GM21360 (cell line): ENCODE data around the gene GMPR.
"Not testable (repeated sequence)": the region's sequence is repeated elsewhere in the genome, so short reads cannot be mapped to it uniquely, and the experiment has no call there.

Experiments used
- ATAC-seq: cut with Tn5 transposase; IDR thresholded peaks from one replicate; pipeline ENCODE4 v1.9.1; 2021; ENCODE audit warnings: mild to moderate bottlenecking, moderate library complexity; ENCODE audit not compliant: unreplicated experiment

The GMPR gene

GRCh38 chr6:16244869-16245451 lies 6.6 kb downstream of the GMPR start:
- ATAC-seq, result no peak

- no peak for ATAC-seq
Observed at GRCh38 chr6:16248271-16248853, 10.0 kb downstream of the GMPR start.

- no peak for ATAC-seq
Observed at GRCh38 chr6:16249971-16250370, 11.6 kb downstream of the GMPR start.

GRCh38 chr6:16251706-16252105 lies 13.3 kb downstream of the GMPR start:
- ATAC-seq, result no peak

GRCh38 chr6:16252686-16253299 lies 14.4 kb downstream of the GMPR start:
- ATAC-seq, result no peak

DNA sequence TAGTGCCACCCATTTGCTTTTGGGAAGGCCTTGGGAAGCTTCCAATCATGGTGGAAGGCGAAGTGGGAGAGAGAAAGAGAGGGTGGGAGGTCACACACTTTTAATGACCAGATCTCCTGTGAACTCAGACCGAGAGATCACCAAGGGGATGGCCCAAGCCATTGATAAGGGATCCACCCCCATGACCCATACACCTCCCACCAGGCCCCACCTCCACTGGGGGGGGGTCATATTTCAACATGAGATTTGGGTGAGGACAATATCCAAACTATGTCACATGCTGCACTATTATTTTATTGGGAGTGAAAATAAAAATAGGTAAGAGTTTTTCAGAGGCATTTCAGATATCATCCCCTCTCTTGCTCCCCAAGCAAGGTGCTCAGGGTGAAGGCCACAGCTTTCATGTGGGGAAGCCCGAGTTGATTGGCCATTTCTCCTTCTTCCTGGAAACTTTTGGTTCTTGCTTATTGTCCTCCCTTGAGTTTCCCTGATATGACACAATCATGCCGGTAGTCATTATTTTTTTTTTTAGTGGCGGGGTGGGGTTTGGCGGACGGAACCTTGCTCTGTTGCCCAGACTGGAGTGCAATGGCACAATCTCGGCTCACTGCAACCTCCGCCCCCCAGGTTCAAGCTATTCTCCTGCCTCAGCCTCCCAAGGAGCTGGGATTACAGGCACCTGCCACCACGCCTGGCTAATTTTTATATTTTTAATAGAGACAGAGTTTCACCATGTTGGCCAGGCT lies 15.2 kb downstream of the GMPR start:
- ATAC-seq, result no peak

DNA sequence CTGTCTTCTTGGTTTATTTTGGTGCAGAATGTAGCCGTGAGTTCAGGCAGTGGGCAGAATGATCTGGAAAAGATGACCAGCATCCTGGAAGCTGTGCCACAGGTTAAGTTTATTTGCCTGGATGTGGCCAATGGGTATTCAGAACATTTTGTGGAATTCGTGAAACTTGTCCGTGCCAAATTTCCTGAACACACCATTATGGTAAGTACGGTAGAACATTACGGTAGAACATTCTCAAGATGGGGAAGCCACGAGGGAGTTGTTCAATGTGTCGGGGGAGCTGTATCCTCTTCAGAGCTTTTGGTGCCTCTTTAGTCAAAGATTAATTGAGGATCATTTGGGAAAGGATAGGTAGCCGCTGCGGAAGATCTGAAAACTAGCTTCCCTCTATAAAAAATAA lies 16.1 kb downstream of the GMPR start:
- ATAC-seq, result no peak

DNA sequence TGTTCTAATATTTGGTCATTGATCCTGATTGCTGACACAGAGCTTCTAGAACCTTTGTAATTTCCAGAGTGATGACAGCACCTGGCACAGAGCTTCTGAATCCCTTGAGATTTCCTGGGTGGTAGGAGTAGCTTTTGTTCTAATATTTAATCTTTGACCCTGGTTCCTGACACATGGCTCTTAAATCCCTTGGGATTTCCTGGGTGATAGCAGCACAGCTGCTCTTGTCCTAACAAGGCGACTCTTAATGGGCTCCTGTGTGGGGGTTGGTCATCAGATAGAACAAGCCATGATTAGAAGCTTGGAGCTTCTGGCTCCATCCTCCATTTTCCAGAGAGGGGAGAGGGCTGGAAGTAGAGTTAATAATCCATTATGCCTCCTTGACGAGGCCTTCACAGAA lies 18.4 kb downstream of the GMPR start:
- no peak for ATAC-seq

DNA sequence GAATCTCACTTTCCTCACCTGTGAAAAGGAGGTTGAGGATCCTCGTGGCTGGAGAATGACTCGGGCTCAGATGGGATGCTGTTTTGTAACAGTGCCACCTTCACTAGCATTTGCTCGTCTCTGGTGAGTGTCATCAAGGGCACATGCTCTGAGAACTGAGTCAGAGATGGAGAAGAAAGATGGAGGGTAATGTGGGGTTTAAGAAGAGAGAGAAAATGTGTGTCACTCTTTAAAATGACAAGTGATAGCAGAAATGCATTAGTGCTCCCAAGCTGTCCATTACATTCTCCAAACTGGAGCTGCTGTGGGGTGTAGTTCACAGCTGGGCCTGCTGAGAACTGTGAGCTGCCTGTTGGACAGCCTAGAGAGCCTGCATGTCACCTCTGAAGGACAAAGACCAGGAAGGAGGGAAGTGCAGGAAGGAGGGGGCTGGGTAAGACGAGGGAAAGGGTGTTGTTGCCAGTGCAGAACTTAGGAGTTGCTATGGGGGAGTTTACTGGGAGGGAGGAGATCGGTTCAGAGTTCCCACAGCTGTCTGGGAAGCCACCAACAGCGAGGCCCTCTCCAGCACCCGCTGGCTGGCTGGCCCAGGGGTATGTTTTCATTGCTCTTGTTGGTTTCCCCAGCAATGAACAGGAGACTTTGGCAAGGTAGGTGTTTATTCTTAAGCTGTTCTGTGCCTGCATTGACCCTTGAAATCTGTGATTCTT lies 19.8 kb downstream of the GMPR start:
- ATAC-seq, result no peak

GRCh38 chr6:16258709-16259075 lies 20.3 kb downstream of the GMPR start:
- no peak for ATAC-seq

DNA sequence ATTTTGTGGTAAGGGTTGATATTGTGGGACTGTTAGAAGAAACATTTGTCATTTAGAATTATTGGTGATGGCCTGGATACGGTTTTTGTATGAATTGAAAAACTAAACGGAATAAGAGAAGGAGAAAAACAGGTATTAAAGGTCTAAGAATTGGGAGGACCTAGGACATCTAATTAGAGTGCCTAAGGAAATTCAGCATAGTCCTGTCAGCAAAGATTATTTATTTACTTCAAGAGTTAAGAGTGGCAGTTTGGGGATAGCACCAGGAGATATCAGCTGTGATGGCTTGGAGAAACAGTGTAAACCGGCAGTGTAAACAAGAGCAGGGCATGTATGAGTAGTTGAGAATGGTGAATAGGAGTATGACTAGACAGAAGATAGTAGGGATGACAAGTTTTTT lies 21.2 kb downstream of the GMPR start:
- ATAC-seq, result not testable (repeated sequence)

DNA sequence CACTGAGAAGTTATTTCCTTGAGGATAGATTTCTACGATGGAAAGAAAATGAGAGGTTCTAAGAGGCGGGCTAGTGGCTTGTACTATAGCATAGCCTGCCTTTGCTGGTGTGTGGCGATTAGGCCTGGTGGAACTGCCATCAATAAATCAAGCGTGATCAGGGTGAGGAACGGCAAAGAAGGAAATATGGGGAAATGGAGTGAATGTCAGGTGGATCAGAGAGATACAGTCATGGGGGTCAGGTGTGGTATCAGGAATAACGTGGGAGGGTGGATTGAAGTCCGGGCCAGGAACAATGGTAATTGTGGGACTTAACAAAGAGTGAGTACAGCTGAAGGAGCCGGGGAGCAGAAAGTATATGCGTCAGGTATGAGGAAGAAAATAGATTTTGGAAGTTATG lies 22.2 kb downstream of the GMPR start:
- ATAC-seq, result not testable (repeated sequence)

GRCh38 chr6:16262773-16263172 lies 24.4 kb downstream of the GMPR start:
- ATAC-seq, result not testable (repeated sequence)

DNA sequence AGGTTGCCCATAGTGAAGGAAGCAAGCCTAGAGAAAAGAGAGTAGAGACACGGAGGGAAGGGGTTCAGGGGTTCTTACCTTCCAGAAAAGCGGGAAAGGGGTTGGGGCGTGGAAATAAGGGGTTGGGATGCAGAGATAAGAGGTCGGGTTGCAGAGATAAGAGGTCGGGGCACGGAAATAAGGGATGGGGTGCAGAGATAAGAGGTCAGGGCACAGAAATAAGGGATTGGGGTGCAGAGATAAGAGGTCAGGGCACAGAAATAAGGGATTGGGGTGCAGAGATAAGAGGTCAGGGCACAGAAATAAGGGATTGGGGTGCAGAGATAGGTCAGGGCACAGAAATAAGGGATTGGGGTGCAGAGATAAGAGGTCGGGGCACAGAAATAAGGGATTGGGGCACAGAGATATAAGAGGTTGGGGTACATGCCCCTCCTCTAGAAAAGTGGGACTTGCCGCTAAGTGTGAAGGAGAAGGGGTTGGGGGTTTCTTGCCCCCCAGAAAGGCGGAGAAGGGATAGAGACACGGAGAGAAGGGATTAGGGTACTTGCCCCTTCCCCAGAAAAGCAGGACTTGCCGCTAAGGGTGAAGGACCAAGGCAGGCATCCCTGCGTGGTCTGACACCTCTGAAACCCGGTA lies 25.2 kb downstream of the GMPR start:
- not testable (repeated sequence) for ATAC-seq

GRCh38 chr6:16264785-16265184 lies 26.4 kb downstream of the GMPR start:
- ATAC-seq, result no peak

DNA sequence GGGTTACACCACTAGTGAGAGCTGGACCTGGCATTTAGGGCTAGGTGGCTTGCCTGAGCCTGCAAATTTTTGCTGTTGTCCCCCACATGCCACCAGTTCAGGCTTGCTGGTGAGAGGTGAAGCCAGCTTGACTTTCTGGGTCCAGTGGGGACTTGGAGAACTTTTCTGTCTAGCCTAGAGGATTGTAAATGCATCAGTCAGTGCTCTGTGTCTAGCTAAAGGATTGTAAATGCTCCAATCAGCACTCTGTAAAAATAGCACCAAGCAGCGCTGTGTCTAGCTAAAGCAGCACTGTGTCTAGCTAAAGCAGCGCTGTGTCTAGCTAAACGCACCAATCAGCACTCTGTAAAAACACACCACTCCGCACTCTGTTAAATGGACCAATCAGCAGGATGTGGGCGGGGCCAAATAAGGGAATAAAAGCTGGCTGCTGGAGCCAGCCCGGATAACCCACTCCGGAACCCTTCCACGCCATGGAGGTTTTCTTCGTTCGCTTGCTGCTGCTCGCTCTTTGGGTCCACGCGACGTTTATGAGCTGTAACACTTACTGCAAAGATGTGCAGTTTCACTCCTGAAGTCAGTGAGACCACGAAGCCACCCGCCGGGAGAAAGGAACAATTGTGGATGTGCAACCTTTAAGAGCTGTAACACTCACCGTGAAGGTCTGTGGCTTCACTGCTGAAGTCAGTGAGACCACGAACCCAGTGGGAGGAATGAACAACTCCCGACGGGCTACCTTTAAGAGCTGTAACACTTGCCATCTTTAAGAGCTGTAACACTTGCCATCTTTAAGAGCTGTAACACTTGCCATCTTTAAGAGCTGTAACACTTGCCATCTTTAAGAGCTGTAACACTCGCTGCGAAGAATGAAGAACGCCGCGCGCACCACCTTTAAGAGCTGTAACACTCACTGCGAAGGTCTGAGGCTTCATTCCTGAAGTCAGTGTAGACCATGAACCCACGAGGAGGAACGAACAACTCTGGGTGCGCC lies 27.3 kb downstream of the GMPR start:
- no peak for ATAC-seq

- ATAC-seq, result no peak
Observed at GRCh38 chr6:16267428-16268263, 29.3 kb downstream of the GMPR start.

- not testable (repeated sequence) for ATAC-seq
Observed at GRCh38 chr6:16269442-16270070, 31.2 kb downstream of the GMPR start.
